Fibroblast of gingiva (primary cell): Measurements from ENCODE around the gene ALG14.
"Not testable (repeated sequence)": the region's sequence is repeated elsewhere in the genome, so short reads cannot be mapped to it uniquely, and the experiment has no call there.

Experiments used
- DNase-seq: peaks from one replicate; pipeline ENCODE4 v3.0.0-alpha.2; 2011; ENCODE audit warnings: low read depth

ALG14 gene

DNA sequence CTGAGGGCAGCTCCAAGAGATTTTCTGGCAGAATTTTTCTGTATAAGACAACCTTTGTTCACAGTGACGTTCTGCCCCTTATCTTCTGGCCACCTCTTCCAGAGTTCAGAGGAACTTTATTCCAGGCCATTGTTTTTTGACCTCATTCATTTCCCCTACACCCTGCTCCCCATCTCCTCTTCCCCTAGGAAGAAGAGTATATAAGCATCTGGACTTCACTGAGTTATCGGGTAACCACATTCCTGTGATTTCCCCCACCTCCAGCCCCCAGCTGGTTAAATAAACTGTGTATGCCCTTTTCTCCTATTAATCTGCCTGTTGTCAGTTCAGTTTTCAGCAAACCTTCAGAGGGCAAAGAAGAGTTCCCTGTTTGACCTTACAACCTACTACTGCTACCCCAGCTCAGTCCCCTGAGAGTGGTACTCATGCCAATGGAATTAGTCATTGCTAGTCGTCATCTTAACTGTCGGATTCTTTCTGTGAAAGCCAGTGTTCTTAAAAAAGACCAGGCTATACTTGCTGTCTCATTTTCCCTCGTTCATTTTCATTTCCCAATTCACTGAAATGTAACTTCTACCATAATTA, 14.3 kb upstream of the ALG14 start:
- peak; percentile 90 for DNase-seq

GRCh38 chr1:95085376-95085775, 12.6 kb upstream of the ALG14 start:
- DNase-seq: no peak

GRCh38 chr1:95084317-95085176, 11.8 kb upstream of the ALG14 start:
- DNase-seq: no peak

- no peak for DNase-seq
Measured at GRCh38 chr1:95080879-95081278, 8.1 kb upstream of the ALG14 start.

DNA sequence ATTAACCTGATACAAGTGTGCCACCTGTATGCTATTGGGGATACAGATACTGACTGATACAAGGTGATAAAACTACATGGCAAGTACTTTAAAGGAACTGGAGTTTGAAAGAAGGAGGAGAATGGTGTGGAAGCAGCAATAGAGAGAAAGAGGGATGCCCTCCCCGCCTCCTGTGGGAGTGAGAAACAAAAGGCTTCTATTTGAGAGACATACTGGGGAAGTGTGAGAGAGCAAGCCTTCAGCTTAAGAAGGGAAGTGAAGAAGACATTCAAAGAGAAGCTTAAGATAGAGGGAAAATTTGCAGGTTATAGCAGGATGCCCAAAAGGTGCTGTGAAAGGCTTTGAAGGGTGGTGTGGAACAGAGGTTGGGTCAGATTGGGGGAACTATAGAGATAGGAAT, 7.7 kb upstream of the ALG14 start:
- no peak for DNase-seq

- DNase-seq: no peak
Measured at GRCh38 chr1:95076034-95076433, 3.3 kb upstream of the ALG14 start.

GRCh38 chr1:95073446-95073845, 695 bp upstream of the ALG14 start:
- DNase-seq: no peak

DNA sequence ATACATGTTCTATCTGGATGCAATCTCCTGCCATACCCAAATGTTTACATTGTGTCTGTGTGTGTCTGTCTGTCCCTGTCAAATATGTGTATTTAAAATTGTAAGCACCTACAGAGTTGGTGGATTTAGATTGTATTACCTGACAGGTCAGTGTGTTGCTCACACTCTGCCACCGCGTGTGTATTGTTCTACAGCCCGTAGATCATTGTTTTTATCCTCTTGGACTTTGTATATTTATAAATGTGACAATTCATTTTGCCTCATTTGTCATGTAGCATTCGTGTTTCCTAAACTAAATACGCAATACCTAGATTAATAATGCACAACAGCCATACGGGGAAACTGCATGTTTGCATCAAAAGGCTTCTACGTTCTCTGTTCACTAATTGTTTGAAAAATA, 634 bp downstream of the ALG14 start:
- no peak for DNase-seq

DNA sequence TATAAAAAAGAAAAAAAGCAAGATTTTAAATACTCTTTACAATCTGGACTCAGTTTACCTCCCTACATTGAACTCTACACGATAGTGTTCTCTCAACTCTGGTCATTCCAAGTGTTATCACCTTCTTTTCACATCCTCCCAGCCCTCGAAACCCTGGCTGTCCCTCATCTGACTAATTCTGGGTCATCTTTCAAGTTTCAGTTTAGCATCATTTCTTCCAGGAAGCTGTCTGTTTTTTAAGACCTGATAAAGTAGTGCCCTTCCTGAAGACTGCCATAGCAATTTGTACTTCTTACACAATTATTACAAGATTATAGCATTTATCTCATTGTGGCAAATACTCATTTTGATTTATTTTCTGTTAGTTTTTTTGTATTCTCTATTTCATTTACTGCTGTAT, 1.2 kb downstream of the ALG14 start:
- DNase-seq: no peak

DNA sequence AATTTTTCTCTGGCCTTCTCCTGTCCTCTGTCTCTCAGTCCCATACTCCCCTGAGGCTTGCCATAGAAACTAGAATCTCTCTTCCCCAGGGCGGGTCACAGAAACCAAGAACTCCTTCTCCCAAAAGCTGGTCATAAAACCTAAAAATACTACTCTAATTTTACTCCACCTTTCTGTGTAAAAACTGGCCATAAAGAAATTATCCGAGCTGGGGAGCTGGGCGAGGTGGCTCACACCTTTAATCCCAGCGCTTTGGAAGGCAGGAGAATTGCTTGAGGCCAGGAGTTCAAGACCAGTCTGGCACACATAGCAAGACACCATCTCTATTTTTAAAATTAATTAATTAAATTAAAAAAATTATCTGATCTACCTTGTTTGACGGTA, 3.0 kb downstream of the ALG14 start:
- no peak for DNase-seq

DNA sequence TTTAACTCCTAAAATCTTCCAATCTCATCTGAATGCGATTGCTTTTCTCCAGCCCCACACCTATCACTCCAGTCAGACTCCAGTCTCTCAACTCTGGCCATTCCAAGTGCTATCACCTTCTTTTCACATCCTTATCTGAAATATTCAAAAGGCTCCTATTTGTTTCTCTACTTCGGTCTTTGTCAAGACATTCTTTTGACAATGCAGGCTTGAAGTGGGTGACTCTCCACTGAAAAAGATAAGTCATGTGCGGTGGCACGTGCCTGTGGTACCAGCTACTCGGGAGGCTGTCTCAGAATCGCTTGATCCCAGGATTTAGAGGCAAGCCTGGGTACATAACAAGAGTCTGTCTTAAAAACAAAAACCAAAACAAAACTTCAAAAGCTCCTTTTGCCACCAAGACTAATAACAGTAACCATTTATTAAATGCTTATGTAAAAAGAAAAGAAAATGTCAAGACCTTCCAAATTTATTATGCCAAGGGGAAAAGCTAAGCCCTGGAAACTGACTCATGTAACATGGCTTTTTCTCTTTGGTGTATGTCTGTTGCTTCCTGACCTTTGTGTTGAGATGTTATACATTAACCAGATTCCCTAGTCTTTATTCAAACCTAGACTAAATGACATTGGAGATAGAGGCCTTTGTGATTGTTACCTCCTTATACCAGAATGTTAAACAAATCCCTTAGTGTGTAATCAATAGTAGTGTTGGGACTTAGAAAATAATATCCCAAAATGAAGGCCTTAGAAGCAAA, 3.6 kb downstream of the ALG14 start:
- no peak for DNase-seq

DNA sequence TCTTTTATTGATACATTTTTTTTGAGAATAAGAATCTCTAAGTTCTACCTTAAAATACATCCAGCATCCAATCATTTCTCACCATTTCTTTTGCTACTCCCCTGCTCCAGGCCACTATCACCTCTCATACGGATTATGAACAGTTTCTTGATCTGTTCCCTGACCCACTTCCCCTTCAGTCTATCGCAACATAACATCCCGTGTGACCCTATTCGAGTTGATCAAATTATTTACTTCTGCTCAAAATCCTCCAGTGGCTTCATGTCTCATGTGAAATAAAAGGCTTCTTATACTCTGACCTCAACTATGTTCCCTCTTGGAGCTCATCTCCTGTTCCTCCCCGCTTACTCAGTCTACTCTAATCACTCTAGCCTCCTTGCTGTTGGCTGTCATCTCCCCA, 5.2 kb downstream of the ALG14 start:
- no peak for DNase-seq

DNA sequence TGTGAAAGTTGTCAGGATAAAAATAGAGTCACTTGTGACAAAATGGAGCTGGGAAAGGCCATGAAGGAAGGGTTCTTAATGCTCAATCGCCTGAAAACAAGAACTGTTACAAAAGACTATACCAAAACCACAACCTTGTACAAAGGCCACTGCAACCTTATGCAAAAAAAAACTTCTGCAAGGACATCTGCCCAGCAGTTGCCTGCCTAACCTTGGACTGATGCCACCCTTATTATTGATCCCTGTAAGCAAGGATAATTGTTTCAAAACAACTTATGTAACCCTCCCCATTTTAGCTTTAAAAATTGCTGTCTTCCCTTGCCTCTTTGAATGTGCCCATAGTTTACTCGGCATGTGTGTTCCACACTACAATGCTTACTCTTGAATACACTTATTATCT, 5.7 kb downstream of the ALG14 start:
- peak; percentile 42 for DNase-seq

DNA sequence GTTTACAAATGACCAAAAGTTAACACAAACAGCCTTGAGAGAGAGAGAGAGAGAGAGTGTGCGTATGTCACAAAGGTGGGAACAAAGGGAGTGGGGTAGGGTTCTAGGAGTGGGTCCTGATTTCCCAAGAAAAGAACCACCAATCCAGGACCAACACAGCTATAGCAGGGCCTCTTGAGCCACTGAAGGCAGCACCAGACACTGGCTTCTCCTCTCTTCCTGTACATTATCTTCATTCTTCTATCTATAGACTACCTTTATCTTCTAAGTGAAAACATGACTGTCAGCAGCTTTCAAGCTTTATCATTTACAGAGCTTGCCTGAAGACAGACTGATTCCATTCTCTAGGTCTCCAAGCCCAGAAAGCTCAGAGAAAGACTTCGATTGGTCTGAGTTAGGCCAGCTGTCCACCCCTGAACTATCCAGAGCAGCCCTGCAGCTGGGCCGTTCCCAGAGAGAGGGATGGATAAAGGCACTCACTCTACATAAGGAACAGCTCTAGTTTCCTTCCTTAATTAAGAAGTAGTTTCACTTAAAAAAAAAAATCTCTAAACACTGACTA, 11.2 kb downstream of the ALG14 start:
- DNase-seq: no peak

- no peak for DNase-seq
Measured at GRCh38 chr1:95058974-95059373, 13.8 kb downstream of the ALG14 start.

- DNase-seq: no peak
Measured at GRCh38 chr1:95057351-95057750, 15.4 kb downstream of the ALG14 start.

DNA sequence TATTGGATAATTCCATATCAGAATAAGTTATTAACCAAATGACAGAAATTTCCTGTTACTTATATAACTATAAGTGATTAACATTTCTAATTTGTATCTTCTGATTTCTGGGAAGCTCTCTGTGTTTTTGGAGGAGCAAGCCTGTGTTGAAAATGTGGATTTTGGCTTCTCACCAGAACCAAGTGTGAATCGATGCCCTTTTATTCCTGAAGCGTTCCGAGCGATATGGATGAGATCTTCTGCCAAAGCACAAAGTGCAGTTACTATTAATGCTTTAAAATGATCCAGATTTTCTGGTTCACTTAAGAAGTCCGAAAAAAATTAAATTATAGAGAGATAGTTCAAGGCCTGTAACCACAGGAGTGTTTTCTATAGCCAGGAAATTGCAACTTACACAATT, 22.8 kb downstream of the ALG14 start:
- no peak for DNase-seq

- DNase-seq: no peak
Measured at GRCh38 chr1:95048317-95048716, 24.4 kb downstream of the ALG14 start.

- not testable (repeated sequence) for DNase-seq
Measured at GRCh38 chr1:95047624-95048023, 25.1 kb downstream of the ALG14 start.

GRCh38 chr1:95046359-95046758, 26.4 kb downstream of the ALG14 start:
- no peak for DNase-seq

DNA sequence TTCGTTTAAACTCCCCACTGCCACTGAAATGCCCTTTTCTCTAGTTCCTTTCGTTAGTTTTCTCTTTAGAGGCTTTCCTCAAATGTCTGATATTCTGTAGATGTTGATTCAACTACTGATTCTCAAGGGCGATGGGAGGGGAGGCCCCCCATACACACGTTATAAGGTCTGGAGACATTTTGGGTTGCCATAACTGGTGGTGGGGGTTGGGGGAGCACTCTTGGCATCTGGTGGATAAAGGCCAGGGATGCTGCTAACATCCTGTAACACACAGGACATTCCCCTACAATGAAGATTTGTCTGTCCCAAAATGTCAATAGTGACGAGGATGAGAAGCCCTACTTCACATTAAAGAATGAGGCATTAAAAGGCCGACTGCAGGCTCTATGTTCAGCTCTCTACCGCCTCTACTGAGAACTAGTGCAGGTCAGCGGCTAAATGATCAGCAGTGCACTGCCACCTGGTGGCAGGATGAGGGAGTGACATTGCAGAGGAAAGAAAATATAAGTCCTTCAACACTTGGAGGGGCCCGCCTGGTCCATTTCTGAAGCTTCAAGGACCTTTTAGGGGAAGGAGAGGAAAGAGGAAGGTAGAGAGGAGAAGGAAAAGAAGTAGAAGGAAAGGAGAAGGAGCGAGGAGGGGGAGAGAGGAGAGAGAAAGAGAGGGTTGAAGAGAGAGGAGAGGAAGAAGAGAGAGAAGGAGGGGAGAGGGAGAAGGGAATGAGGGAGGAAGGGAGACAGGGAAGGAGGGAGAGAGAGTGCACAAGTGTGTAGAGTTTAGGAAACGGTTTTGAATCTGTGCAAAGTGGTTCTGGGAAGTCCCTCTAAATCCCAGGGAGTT, 29.4 kb downstream of the ALG14 start:
- DNase-seq: peak; percentile 79

- DNase-seq: peak; percentile 46
Measured at GRCh38 chr1:95042286-95042685, 30.5 kb downstream of the ALG14 start.
